HG03196 (cell line): ENCODE results near the gene UBB.

Experiments used
- ATAC-seq: cut with Tn5 transposase; IDR thresholded peaks from one replicate; pipeline ENCODE4 v1.9.1; 2021; ENCODE audit not compliant: unreplicated experiment

Gene UBB

DNA sequence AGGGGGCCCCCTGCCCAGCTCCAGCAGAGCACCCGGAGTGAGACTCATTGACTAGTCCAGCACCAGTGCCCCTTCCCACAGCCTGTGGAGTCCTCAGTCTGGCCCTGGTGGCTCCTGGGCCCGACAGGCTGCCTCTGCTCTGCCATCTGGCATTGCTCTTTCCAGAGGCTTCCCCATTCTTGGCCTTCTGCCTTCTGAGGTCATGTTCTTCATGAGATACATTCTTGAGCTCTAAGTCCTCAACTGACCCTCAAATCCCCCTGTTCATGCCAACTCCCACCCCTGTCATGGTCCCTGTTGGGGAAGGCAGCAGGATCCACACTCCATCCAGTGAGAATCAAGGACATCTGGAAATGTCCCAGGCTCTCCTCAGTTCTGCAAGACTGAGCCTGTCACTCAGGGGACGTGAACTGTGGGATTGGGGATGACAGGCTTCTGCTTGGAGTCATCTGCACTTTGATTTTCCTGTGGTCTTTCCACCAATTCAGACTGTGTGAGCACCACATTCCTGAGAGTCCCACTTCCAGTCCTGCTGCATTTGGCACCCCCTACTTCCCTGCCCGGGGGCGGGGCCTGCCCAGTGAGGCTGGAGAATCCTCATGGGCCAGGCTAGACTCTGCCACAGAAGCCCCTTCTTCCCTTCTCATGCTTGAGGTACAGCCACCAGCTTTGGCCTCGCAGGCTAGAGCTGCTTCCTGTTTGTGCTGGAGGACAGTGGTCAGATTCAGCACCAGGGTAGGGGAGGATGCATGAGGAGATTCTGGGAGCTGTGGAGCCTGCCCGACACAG lies 37.2 kb downstream of the UBB start:
- no peak for ATAC-seq

DNA sequence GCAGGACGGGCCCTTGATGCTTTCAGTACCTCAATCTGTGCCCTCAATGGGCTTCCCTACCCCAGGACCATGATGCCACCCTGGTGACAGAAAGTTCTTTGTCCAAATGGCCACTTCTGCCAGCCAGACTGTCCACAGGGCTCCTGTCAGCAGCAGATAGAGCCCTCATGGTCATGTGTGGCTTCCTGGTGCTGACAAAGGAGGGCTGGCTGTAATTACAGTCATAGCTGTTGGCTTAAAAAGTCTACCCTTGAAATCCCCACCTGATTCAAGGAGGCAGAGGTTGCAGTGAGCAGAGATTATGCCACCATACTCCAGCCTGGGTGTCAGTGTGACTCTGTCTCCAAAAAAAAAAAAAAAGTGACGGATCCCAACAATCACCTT lies 37.8 kb downstream of the UBB start:
- no peak for ATAC-seq

DNA sequence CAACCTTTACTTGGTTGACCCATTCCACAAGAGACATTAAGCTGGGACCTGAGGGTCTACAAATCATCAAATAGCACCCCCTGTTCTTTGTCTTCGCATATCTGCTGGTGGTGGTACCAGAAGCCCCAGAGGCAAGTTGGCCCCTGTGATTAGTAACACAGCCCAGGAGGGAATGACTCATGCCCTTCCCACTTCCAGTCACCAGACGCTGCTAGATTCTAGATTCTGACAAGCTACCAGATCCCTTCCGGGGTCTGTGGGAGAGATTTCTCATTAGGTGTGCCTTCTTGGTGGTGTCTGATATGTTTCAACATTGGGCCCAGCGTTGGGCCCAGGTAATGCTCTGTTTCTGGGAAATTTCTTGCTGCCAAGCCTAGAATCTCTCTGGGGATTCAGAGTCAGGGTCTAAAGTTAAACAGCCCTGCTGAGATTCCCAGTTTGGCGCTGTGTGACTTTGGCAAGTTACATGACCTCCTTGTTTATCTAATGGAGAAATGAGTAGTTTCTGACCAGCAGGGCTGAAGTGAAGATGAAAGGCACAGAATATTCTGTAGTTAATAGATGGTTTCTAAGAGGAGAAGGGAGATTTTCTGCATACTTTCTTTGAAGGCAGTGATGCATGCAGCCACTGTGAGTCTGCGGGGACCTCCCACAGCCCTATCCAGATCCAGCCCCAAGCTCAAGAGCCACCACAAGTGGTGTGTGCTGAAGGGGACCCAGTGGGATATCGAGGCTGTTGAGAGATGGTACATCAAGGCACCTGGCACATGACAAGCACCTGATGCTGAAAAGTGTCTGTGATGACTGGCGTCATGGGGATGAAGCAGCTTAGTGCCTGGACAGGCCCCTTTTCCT lies 38.4 kb downstream of the UBB start:
- peak; percentile 40 for ATAC-seq

DNA sequence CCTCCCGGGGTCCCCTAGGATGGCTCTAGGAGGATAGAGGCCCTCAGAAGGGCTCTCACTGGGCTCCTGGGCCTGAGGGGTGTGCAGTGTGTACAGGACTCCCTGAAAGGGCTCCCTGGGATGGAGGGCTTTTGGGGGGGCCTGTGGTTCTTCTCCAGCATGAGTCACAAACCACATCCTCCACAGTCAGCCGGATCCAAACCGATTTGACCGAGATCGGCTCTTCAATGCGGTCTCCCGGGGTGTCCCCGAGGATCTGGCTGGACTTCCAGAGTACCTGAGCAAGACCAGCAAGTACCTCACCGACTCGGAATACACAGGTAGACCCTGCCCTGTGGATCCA lies 39.0 kb downstream of the UBB start:
- no peak for ATAC-seq

DNA sequence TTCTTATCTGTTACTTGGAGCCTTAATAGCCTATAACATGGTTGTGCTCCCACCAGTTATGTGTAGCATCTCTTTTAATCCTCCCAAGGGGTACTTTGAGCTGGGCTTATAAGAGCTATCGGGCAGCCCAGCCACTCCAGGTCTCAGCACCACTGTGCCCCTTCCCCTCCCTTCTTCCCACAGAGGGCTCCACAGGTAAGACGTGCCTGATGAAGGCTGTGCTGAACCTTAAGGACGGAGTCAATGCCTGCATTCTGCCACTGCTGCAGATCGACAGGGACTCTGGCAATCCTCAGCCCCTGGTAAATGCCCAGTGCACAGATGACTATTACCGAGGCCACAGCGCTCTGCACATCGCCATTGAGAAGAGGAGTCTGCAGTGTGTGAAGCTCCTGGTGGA lies 41.5 kb downstream of the UBB start:
- no peak for ATAC-seq

DNA sequence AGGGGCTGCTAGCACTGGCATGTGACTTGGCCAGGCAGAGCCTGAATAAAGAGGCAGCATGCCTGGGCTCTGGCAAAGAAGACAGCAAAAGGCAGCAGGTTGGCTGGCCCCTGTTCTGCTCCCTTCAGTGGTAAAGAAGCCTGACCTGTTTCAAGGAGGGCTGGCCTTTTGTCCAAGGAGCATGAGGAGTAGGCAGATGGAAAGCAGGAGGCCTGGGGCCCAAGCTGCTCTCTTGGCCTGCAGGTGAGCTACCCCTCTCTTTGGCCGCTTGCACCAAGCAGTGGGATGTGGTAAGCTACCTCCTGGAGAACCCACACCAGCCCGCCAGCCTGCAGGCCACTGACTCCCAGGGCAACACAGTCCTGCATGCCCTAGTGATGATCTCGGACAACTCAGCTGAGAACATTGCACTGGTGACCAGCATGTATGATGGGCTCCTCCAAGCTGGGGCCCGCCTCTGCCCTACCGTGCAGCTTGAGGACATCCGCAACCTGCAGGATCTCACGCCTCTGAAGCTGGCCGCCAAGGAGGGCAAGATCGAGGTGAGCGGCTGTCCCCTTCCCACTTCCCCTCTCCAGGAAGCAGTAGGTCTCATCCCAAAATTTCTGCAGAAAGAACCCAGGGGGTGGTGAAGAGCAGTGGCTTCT lies 42.5 kb downstream of the UBB start:
- no peak for ATAC-seq

DNA sequence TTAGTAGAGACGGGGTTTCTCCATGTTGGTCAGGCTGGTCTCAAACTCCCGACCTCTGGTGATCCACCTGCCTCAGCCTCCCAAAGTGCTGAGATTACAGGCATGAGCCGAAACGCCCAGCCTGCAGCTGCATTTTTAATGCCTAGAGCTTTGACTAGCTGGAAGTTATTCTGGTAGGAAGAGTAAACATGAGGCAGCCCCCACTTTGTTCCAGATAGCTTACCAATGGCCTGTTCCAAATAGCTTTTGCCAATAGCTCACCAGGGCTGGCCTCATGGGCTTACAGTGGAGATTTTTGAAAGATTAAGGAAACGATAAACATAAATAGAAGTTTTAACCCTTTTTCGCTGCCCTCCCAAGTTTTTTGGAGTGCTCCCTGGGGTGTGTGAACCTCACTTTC lies 44.3 kb downstream of the UBB start:
- ATAC-seq, result no peak

DNA sequence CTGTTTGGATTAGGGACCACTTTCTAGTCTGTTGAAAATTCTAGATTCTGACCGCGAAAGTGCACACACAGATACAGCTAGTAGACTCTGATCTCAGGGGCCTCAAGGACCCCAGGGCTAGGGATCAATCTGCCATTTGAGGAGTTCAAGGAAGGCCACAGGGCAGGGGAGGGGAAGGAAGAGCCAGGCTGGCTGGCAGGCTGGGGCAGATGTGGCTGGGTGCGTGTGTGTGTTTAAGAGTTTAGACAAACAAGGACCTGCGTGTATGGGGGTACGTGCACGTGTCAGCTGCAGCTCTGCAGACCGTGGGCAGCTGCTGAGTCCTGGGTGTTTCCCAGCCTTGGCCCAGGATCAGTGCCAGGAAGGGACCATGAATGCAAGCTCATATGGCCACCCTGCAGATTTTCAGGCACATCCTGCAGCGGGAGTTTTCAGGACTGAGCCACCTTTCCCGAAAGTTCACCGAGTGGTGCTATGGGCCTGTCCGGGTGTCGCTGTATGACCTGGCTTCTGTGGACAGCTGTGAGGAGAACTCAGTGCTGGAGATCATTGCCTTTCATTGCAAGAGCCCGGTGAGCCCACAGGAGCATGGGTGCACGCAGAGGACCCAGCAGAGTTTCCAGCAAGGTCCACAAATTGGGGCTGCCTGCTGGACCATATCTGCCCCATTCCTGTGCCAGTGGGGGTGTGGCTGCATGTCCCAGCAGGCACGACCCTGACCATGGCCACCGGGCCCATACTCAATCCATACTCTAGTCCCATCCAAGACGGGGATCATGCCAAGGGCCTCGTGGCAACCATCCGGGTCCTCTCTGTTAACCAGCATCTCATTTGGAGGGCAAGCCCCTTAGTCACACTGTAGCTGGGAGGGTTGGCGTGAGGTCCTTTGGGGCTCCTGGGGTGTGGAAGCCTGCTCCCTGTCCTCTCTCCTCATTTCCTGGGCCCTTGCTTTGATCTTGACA lies 45.1 kb downstream of the UBB start:
- ATAC-seq, result no peak

DNA sequence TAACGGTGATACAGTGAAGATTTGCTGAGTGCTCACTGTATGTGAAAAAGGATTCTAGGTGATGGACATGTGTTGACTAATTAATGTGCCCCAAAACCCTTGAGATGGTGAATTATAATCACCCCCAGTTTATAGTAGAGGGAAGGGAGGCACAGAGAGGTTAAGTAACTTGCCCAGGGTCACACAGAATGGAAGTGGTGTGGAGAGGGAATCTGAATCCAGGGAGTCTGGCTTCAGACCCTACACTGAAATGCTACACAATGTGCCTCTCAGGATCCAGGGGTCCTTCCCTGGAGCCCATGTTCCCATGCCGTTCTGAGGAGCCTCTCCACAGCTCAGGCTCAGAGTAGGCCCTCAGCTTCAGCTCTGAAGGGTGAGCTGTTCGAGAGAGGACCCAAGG lies 46.1 kb downstream of the UBB start:
- no peak for ATAC-seq

DNA sequence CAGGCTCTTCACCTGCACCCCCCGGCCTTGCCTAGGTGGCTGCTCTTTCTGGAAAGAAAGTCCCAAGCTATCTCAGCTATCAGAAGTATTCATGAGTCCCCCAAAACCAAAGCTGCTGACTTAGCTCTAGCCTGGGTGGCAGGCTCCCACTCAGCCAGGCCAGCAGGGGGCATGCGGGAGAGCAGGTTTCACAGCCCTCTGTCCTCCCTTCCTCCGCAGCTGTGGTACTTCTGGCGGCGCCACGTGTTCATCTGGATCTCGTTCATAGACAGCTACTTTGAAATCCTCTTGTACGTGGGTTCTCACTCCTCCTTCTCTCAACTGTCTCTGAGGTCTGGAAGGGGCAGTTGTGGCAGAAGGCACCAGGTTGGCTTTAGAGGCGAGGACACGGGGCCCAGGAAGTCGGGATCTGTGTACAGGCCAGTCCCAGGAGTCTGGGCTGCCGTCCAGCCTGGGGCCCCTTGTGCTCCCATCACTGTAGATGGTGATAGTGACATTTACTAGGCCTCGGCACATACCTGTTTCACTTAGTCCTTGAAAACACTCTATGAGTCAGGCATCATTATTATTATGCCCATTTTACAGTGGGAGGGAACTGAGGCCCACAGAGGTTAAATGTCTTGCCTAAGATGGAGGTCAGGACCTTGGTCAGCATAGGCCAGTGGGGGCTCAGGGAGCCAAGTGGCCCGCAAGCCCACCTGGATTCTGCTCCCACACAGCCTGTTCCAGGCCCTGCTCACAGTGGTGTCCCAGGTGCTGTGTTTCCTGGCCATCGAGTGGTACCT lies 47.4 kb downstream of the UBB start:
- ATAC-seq, result no peak

DNA sequence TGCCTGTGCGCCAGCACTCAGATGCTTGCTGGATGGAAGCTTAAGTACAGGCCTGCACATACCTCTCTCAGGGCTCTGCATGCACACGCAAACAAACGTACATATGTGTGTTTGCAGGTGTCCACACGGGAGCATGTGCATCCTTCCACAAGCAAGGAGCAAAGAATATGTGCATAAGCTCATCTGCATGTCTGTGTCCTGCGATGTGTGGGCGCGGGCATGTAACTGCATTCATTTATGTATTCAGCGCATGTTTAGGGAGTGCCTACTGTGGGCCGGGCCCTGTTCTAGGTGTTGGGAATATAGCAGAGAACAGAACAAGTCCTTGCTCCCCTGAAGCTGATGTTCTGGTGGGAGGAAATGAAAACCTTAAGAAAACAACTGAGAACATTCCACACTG lies 48.2 kb downstream of the UBB start:
- no peak for ATAC-seq

DNA sequence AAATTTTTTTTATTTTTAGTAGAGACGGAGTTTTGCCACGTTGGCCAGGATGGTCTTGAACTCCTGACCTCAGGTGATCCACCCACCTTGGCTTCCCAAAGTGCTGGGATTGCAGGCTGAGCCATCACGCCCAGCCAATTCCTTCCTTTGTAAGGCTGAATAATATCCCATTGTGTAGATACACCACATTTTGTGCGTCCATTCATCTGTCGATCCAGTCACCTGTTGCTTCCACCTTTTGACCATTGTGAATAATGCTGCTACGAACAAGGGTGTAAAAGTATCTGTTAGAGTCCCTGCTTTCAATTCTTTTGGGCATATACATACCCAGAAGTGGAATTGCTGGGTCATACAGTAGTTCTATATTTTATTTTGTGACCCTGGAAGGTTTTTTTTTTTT lies 49.8 kb downstream of the UBB start:
- ATAC-seq, result no peak

DNA sequence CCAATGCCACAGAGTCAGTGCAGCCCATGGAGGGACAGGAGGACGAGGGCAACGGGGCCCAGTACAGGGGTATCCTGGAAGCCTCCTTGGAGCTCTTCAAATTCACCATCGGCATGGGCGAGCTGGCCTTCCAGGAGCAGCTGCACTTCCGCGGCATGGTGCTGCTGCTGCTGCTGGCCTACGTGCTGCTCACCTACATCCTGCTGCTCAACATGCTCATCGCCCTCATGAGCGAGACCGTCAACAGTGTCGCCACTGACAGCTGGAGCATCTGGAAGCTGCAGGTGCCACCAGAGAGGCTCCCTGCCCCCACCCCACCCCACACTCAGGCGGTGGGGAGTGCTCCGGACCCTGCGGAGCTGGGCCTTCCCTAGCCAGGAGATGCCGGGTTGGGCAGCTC lies 51.1 kb downstream of the UBB start:
- no peak for ATAC-seq
